ENCODE results near the gene SLC27A4.
A peak's percentile ranks its signal among the peaks of the same experiment; 100 is the strongest.

SLC27A4 gene

DNA sequence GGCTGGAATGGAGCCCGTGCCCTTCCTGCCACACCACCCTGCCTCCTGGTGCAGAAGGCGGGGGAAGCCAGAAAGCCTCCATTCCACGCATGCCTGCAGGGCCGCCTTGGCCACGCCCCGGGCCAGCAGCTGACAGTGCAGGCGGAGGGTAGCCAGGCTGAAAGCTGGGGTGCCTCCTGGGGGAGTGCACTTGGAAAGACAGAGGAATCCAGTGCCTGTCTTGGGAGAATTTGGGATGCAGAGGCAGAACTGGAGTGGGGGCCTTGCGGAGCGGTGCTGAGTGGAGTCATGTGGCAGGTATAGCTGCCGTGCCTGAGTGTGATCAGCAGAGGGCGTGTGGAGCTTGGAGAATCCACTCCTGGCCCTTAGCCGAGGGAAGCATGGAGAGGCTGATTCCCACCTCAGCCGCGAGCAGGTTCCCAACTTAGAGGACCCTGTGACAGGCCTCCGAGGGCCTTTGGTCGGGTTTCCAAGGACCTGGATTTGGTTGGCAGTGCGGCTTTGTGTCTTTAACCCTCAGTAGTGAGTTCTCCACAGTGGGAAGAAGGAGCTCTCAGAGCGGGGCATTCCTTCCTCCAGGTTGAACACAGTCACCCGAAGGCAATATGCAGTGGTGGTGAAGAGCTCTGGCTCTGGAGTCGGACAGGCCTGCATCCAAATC is 21.8 kb downstream of the SLC27A4 start:
- peak in 57 of 58 donors; percentile 60 to 91 (median 84) for DNase-seq

DNA sequence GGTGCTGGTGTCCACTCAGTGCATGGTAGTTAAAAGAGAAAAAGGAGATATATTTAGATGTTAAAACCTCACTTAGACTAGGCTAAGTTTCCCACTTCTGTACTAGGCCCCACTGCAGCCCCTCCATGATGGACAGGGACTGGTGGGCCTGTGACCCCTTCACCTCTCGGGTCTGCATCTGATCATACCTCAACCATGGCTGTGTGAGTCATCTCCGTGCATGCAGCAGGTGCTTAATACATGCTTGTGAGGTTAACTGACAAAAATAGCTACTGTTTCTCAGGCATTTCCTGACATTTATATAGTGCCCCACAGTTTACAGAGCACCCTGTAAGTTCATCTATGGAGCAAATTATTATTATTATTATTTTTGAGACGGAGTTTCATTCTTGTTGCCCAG is 22.4 kb downstream of the SLC27A4 start:
- peak in 1 of 58 donors; percentile 49 for DNase-seq

DNA sequence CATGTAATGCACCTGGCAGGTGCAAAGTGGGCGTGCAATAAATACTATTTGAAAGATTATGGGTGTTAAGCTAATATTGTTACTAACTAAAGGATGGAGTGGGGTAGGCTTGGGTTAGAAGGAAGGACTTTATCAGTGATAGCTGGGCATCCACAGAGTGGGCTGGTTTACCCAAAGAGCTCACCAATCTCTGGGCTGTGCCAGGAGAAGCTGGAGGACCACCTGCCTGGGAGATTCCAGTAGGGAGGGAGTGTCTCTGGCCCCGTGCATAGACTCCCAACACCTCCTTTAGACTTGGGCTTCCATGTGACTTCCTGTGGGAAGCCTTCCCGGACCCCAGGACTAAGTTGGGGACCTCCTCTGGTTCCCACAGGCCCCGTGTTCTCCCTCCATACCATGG is 25.2 kb downstream of the SLC27A4 start:
- DNase-seq, result no peak

DNA sequence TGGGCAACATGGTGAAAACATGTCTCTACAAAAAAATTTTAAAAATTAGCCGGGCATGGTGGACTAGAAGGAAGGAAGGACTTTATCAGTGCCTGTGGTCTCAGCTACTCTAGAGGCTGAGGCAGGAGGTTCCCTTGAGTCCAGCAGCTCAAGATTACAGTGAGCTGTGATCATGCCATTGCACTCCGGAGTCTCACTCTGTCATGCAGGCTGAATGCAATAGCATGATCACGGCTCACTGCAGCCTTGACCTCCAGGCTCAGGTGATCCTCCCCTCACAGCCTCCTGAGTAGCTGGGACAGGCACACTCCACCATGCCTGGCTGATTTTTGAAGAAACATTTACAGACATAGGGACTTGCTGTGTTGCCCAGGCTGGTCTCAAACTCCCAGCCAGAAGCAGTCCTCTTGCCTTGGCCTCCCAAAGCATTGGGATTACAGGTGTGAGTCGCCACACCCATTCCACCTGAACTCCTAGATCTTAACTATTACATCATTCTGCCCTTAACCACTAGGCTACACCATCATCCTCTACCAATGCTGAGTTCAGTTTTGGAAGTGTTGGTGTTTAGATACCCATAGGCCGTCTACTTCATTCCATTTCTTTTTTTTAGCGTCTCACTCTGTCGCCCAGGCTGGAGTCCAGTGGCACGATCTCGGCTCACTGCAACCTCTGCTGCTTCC is 28.8 kb downstream of the SLC27A4 start:
- DNase-seq, result no peak

DNA sequence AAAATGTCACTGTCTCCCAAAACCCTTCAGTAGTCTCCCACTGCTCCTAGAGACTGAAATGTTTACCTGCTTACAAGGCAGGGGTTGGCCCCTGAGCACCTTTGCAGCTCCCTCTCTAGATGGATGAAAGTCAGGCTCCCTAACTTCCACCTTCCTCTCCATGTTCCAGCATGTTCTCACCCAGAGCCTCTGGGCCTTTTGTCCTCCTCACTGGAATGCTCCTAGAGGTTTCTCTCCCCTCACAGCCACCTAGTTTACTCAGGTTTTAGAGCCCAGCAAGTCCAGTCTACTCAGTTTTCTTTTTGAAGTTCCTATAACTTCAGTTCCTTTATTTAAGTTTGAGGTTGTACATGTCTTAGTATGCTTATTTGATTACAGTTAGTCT is 30.0 kb downstream of the SLC27A4 start:
- no peak for DNase-seq

DNA sequence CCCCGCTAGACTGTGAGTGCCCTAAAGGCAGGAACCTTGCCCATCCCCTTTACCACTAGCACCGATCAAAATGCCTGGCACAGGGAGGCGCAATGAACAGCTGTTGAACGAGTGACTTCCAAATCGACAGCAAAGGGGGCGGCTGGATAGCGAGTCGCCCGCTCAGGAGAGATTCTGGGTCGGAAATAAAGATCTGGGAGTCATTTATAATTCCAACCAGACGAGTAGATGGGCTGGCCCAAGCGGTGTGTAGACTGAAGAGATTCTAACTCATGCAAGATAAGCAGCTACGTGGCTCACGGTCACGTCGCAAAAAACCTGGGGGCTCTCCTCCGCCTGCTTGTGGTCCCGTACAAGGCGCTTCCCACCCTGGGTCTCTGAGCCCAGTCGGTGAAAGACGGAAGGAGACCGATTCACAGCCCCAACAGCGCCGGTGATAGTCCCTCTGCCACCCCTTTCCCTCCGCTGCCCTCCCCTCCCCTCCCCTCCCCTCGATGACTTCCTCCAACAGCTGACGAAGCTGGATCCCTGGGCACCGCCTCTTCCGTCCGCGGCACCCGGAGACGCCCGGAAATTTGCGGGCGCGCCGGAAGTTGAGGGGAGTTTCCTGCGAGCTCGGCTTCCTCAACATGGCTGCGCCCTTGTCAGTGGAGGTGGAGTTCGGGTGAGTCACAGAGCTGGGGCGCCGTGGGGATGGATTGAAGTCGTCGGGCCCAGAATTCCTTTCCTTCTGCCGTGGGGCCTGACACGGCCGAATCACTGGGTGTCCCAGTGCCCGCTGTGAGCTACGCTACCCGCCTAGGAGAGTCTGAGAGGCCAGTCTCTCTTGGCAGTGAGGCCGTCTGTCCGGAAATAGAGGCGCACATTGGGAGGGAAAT is 30.7 kb downstream of the SLC27A4 start, which contains the start of gene URM1:
TSS of gene URM1 (plus strand) at position 623 of the 878 bp plus-strand sequence. CDS start at position 630, 7 bp downstream.
- DNase-seq, result peak; percentile 75 to 98 (median 95)

DNA sequence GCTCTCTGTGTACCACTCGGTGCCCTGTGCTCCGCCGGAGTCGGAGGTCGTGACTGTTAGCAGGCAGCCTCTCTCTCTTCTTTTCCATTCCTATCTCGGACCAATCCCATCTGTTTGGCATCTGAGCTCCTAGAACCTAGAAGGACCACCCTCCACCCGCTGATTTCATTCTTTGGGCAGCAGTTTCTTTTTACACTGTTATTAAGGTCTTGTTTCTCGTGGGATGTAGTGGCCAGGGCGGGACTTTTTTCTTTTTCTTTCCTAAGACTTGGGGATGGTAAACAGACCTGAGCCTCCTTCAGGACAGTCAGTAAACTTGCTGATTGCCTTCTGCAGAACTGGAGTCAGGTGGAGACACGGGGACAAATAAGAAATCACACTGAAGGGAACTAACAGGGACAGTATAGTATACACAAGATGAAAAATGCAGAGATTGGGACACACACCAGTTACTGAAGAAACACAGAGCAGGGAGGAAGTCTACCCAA is 31.3 kb downstream of the SLC27A4 start:
- peak in 1 of 58 donors; percentile 53 for DNase-seq

DNA sequence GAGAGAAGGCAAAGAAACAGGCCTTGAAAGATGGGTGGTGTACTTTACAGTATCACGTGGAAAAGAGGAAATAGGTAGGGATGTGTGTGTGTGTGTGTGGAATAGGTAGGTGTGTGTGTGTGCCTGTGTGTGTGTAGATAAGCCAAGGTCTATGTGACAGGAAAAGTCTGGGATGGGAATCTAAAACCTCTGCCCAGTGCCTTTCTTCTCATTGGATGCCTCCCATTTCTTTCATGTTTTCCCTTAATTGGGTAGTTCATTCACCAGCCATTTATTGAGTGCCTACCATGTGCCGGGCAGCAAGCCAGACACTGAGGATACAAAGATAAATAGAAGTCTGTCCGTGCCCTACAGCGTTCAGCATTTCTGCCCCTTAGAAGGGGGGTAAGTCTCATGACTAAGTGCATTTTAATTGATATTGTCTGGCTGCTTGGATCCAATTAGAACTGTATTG is 31.9 kb downstream of the SLC27A4 start:
- DNase-seq, result peak in 39 of 58 donors; percentile 17 to 87 (median 48)

DNA sequence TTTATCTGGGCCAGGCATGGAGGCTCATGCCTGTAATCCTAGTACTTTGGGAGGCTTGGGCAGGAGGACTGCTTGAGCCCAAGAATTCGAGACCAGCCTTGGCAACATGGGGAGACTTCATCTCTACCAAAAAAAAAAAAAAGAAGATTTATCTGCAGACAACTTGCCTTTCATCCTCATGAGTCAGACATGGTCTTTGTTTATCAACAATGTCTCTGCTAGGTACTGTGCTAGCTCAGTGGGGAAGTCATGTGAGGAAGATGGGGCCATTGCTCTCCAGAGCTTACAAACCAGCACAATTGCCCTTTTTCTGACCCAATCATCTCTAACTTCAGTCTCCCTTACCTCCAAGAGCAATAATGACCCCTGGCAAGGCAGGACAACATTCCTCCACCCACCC is 32.5 kb downstream of the SLC27A4 start:
- DNase-seq, result no peak

DNA sequence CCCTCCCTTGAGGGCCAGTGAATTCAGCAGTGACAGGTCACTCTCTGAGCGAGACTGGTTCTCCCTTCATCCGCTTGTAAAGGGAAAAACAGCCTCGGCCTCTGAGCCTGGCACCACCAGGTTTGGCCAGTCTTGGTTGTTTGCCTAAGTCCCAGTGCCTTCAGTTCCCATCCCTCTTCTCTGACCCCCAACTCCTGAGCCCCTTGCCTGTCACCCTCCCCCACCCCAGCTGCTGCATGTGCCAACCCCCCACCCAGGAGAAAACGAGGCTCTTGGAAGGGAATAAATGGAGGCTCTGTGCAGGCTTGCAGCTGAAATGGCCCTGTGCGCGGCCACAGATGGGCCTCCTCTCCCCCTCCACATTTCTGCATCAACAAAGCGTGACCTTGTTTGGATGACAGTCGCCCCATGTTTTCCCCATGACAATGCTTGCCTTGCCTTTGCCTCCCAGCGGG is 33.9 kb downstream of the SLC27A4 start:
- peak in 51 of 58 donors; percentile 29 to 96 (median 81) for DNase-seq

DNA sequence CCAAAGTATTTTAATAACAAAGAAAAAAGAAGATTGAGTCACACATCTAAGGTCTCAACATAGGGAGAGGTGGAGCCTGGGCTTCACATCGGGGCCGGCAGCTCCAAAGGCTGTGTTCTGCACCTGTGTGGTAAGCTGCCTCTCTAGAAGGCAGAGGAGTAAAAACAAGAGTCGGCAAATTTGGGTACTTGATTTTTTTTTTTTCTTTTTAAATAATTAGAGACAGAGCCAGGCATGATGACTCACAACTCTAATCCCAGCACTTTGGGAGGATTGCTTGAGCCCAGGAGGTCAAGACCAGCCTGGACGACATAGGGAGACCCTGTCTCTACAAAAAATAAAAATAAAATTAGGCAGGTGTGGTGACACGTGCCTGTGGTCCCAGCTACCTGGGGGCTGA is 35.5 kb downstream of the SLC27A4 start:
- DNase-seq, result no peak

DNA sequence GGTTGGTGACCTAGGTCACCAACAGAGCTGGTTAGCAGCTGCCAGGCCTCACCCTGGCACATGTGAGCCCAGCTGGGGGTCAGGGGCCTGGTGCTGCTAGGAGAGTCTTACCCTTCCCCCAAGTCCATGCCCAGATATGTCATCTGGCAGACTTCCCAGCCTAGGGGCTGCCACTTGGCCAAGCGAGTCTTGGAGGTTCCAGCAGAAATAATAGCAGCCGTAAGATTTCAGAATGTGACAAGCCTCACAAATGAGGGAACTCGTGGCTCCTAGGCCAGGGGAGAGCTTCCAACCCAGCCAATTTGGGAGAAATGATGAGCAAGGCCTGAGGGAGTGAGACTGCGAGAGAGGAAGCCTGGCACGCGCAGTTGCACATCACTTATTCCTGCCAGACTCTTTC is 41.9 kb downstream of the SLC27A4 start:
- peak in 45 of 58 donors; percentile 14 to 80 (median 48) for DNase-seq

DNA sequence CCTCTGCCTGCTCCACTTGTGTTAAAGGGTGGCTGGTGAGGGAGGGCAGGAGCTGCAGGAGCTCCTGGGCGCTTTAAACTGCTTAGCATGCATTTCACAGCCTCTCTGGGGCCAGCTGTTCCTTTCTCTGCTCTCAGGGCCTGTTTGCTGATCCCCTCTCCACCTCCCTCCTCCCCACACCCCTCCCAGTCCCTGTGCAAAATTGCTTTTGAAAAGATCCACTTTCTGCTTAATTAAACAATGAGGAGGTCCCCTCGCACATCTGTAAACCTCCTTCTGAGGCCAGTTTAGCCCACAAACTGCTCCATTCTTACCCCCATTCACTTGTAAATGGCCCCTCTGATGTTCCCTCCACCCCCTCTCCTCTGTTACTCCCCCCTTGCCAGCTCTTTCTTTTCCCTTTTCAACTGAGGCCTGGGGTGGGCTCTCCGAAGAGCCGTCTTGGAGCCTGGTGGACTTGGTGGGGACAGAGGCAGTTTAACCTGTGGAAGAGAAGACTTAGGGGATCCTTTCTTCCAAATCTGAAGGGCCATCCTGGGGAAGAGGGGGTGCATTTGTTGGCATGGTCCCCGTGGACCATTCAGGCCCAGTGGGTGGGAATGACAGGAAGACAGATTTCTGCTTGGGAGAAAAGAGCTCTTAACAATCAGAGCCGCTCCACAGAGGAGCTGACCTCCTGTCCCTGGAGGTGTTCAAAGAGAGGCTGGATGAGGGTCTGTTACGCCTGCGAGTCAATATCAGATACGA is 42.9 kb downstream of the SLC27A4 start:
- DNase-seq, result peak in 35 of 58 donors; percentile 22 to 74 (median 55)

DNA sequence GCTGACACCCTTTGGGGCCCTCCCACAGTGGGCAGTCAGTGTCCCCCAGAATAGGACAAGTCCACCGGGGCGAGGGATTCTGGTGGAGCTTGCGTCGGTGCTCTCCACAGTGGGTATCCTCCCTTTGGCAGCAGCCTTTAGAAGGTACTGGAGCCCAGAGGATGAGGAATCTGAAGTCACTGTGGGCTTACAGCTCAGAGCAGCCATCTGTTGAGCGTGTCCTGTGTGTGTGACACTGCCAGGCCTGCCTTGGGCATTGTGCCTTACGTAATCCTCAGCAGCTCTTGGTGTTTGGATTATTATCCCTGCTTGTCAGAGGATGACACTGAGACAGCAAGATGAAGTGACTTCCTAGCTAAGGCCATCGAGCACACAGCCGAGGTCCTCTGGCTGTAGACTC is 43.5 kb downstream of the SLC27A4 start:
- DNase-seq, result peak in 34 of 58 donors; percentile 23 to 83 (median 54)

DNA sequence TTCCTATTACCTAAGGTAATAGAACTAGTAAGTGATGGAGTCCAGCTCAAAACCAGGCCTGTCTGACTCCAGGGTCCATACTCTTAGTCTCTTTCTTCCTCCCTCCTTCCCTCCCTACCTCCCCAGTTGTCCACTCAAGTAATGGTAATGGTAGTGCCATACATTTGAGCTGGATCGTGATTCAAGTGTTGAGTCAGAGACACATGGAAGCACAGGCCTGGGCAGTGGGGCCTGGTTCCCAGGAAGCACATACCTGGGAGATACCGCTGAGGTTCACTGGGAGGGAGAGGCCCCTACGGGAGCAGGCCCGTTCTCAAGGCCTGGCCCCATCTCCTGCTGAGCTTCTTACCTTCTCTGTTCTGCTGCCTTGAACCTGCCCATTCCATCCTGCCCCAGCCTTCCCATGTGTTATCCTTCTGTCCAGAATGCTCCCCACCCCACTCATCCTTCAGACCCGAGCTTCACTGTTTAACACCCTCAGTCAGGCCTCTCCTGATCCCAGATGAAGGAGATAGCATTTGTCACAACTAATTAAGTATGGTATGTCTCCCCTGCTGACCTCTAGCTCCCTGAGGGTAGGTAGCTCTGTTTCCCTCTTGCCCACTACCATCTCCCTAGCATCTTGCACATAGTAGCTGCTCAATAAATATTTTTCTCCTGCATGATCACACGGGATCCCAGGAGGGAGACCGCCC is 44.6 kb downstream of the SLC27A4 start:
- no peak for DNase-seq

DNA sequence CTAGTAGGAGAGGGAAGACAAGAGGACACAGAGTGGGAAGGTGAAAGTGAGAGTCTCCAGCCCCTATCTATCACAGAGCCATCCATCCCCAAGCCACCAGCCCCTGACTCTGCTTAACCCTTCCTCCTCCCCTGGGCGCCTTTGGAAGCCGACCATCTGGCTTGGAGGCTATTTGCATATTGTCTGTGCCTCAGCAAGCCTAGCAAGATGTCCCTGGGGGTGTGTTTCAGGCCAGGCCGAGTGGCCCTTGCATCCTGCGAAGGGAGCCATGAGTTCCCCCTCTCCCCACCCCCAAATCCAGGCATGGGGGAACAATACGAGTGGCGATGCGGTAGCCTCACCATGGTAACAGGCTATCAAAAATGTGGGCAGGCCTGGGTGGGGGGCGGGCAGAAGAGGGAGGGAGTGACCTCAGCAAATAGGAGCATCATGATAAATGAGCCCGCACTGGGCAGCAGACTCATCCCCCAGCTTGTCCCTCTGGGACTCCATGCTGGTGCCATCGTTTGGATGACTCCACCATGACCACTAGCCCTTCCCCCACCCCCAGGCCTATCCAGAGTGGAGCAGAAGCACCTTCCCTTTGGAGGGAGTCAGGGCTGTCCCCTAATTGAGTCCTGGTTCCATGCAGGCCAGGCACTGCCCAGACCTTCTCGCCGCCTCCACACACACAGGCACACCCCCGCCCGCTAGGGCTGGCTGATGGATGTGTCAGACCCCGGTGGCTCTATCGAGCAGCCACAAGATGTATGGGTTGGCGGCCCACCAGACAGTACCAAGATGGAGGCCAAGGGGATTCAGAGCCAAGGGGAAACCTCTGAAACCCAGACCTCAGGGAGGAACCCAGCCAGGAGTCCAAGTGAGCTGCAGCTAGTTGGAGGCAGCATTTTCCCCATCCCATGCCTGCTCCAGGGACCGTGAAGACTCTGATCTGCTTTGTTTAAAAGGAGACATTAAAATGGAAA is 45.5 kb downstream of the SLC27A4 start:
- DNase-seq, result no peak

DNA sequence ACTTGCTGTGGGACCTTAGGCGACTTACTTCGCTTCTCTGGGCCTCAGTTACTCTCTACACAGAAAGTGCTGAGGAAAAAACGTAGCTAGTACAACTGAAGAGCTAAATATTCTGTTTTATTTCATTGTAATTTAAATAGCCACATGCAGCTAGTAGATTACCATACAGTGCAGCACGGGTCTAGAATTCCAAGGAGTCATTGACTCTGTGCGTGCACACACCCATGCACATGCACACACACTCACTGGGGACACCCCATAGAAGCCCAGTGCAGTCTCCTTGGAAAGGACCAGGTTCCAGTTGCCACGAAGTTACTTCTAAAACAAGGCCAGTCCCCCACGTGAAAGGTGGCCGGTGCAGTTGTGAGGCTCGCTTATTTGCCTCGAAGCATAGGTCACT is 47.8 kb downstream of the SLC27A4 start:
- DNase-seq, result no peak

DNA sequence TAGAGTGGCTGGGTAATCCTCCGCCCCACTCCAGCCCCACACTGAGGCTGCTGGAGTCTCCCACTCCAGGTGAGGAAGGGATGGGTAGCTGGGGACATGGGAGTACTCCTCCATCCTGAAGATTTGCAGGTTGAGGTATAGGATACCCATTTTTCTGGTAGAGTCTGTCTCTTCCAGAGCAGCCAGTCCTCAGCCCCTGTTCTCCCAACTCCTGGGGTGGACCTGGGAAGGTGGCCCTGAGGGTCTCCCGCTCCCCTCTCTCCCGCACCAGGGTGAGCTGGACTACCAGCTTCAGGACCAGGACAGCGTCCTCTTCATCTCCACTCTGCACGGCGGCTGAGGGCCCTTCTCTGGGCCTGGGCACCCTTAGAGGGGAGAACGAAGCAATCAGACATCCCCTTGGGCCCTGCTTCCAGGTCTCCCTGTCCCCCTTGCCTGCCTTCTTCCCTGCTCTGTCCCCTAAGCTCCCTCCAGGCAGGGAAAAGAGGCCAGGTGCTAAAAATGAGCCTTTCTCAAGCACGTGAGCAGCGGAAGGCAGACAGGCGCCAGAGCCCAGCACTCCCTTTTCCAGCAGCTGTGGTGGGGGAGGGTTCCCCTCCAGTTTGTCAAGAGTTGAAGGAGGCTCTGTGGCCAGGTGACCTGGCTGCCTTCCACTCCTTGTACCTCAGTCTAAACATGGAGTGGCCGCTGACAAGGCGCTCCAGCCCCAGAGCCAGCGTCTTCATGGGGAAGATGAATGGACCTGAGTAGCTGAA is 49.2 kb downstream of the SLC27A4 start:
- peak in 14 of 58 donors; percentile 22 to 72 (median 43) for DNase-seq

All from anterior cingulate cortex (tissue), 58 donors.